BE2C (cell line): Measurements from ENCODE around the gene LRP1.
A peak's percentile ranks its signal among the peaks of the same experiment; 100 is the strongest.

Experiments used
- DNase-seq: peaks from one replicate; pipeline ENCODE4 v3.0.0-alpha.2; 2020
- H3K27me3 ChIP-seq: fragments of 250-450 bp; sonication (Bioruptor Pico); 2 replicates; pipeline ENCODE4 v1.5.1; 2020; ENCODE audit warnings: mild to moderate bottlenecking
- H3K36me3 ChIP-seq: fragments of 250-450 bp; sonication (Bioruptor Pico); 2 replicates; pipeline ENCODE4 v1.5.1; 2020; ENCODE audit warnings: mild to moderate bottlenecking
- H3K4me1 ChIP-seq: fragments of 250-450 bp; sonication (Bioruptor Pico); 2 replicates; pipeline ENCODE4 v1.5.1; 2020
- H3K4me3 ChIP-seq: 2 replicates; pipeline ENCODE4 v1.5.1; 2011; ENCODE audit warnings: low read depth, low read length
- H3K9me3 ChIP-seq: fragments of 250-450 bp; sonication (Bioruptor Pico); 2 replicates; pipeline ENCODE4 v1.5.1; 2020
- TF ChIP-seq, protein P1 (sequence below): IDR thresholded peaks from 2 replicates; pipeline ENCODE4 v1.5.1; 2012; ENCODE audit warnings: mild to moderate bottlenecking, low read depth, low read length

LRP1 gene

DNA sequence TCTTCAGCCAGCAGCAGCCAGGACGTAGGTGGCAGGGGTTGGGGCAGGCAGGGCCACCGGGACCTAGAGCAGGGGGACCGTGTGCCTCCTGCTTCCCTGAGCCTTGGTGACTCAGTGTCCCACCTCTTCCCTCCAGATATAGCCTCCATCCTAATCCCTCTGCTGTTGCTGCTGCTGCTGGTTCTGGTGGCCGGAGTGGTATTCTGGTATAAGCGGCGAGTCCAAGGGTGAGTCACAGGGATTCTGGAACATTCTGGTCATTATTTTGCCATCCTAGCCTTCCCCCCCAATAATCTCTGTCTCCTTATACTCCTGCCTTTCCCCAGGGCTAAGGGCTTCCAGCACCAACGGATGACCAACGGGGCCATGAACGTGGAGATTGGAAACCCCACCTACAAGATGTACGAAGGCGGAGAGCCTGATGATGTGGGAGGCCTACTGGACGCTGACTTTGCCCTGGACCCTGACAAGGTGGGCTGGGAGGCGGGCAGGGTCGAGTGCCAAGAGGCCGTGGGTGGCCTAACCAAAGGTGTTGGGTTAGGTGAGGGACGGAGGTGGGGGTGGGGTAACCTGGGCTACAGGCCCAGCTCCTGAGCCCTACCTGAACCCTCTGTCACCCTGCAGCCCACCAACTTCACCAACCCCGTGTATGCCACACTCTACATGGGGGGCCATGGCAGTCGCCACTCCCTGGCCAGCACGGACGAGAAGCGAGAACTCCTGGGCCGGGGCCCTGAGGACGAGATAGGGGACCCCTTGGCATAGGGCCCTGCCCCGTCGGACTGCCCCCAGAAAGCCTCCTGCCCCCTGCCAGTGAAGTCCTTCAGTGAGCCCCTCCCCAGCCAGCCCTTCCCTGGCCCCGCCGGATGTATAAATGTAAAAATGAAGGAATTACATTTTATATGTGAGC, 83.8 kb downstream of the LRP1 start:
- no peaks in the 10 kb centered on the region; the same call in 1 of the 2 replicates for H3K4me1 ChIP-seq
- no peak overlapping the region for H3K4me3 ChIP-seq
- no peaks in the 10 kb centered on the region for H3K36me3 ChIP-seq
- DNase-seq: no peak
- TF ChIP-seq, protein P1, sequence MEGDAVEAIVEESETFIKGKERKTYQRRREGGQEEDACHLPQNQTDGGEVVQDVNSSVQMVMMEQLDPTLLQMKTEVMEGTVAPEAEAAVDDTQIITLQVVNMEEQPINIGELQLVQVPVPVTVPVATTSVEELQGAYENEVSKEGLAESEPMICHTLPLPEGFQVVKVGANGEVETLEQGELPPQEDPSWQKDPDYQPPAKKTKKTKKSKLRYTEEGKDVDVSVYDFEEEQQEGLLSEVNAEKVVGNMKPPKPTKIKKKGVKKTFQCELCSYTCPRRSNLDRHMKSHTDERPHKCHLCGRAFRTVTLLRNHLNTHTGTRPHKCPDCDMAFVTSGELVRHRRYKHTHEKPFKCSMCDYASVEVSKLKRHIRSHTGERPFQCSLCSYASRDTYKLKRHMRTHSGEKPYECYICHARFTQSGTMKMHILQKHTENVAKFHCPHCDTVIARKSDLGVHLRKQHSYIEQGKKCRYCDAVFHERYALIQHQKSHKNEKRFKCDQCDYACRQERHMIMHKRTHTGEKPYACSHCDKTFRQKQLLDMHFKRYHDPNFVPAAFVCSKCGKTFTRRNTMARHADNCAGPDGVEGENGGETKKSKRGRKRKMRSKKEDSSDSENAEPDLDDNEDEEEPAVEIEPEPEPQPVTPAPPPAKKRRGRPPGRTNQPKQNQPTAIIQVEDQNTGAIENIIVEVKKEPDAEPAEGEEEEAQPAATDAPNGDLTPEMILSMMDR: no peak
- H3K27me3 ChIP-seq: peaks cover 36% of the 10 kb centered on the region
- no peaks in the 10 kb centered on the region for H3K9me3 ChIP-seq

DNA sequence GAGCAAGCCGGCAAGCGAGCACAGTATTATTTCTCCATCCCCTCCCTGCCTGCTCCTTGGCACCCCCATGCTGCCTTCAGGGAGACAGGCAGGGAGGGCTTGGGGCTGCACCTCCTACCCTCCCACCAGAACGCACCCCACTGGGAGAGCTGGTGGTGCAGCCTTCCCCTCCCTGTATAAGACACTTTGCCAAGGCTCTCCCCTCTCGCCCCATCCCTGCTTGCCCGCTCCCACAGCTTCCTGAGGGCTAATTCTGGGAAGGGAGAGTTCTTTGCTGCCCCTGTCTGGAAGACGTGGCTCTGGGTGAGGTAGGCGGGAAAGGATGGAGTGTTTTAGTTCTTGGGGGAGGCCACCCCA, 84.4 kb downstream of the LRP1 start:
- H3K27me3 ChIP-seq: peaks cover 43% of the 10 kb centered on the region
- H3K4me1 ChIP-seq: no peaks in the 10 kb centered on the region; the same call in 1 of the 2 replicates
- no peaks in the 10 kb centered on the region for H3K9me3 ChIP-seq
- no peak for DNase-seq
- TF ChIP-seq, protein P1: no peak
- H3K36me3 ChIP-seq: no peaks in the 10 kb centered on the region
- H3K4me3 ChIP-seq: no peak overlapping the region

DNA sequence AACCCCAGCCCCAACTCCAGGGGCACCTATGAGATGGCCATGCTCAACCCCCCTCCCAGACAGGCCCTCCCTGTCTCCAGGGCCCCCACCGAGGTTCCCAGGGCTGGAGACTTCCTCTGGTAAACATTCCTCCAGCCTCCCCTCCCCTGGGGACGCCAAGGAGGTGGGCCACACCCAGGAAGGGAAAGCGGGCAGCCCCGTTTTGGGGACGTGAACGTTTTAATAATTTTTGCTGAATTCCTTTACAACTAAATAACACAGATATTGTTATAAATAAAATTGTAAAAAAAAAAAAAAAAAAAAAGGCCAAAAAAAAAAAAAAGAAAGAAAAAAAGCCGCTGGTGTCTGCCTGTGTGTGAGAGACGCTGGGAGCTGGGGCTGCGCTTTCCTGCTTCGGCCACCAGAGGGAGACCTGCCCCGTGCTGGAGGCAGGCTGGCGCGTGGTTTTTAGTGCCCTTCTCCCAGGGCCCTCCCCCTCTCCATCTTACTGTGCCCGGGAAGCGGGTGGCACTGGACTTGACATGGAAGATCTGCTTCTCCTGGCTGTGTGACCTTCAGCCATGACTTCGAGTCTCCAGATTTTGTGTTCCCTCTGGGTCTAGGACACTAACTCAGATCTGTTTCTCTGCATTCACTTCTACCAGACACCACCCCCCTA, 84.9 kb downstream of the LRP1 start:
- Histone ChIP-seq H3K36me3 (no peaks in the 10 kb centered on the region), H3K4me3 (no peak overlapping the region), H3K4me1 (no peaks in the 10 kb centered on the region; the same call in 1 of the 2 replicates), H3K27me3 (peaks cover 48% of the 10 kb centered on the region), H3K9me3 (no peaks in the 10 kb centered on the region)
- DNase-seq: peak; percentile 84
- TF ChIP-seq, protein P1: peak; percentile 90

DNA sequence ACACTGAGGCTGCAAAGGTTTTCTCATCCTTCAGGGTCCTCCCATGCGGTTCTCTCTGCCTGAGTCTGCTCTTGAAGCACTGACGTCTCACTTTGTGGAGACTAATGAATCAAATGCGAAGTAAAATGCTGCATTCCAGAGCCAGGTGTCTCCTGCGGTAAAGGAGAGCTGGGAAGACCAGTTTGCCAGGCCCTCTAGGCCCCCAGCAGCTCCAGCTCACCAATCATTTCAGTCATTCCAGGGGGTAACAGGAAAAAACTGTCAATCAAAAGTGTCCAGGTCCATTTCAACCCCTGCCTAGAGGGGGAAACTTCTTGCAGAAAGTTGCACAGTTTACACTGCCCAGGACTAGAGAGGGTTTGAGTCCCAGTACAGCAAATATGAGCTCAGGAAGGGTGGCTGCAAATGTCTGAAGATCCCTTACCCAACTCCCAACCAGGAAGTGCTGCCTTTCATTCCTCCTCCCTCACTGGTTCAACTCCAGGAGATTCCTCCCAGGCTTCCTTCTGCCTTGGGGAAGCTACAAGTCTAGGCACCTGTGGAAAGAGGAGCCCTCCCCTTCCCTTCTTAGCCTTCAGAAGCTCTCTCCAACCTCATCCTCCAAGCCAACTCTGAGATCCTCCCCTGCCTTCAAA, 85.6 kb downstream of the LRP1 start:
- TF ChIP-seq, protein P1: no peak
- Histone ChIP-seq H3K4me3 (no peak overlapping the region), H3K27me3 (peaks cover 55% of the 10 kb centered on the region), H3K4me1 (no peaks in the 10 kb centered on the region; the same call in 1 of the 2 replicates), H3K36me3 (no peaks in the 10 kb centered on the region), H3K9me3 (no peaks in the 10 kb centered on the region)
- no peak for DNase-seq

DNA sequence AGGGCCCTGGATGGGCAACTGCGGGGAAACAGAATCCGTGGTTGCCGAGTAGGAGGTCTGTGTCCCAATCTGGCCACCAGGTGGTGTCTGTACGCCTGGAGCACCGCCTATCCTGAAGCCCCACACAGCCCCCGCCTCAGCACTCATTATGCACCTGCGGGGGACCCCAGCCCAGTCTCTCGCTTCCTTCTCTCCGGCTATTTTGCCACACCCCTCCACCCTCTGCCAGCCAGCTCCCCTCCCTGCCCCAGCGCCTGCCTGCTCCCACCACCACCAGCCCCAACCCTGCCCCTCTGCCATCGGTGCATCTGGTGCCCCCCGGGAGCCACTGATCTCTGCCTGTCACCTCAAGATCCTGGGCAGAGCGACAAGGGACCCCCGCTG, 86.1 kb downstream of the LRP1 start:
- DNase-seq: peak; percentile 77
- TF ChIP-seq, protein P1: peak; percentile 84

More for the DNA sequence above, 86.1 kb downstream of the LRP1 start:
- H3K4me3 ChIP-seq: no peak overlapping the region
- H3K9me3 ChIP-seq: no peaks in the 10 kb centered on the region
- H3K4me1 ChIP-seq: no peaks in the 10 kb centered on the region; the same call in 1 of the 2 replicates
- H3K27me3 ChIP-seq: peaks cover 60% of the 10 kb centered on the region
- no peaks in the 10 kb centered on the region for H3K36me3 ChIP-seq
